Ishikawa (cell line): ENCODE results near the gene PHLDB2.
A peak's percentile ranks its signal among the peaks of the same experiment; 100 is the strongest.

Source experiments
- CEBPB ChIP-seq: IDR thresholded peaks from 2 replicates; pipeline ENCODE4 v1.6.1; 2012
- CREB1 ChIP-seq: IDR thresholded peaks from 2 replicates; pipeline ENCODE4 v1.6.1; 2012; ENCODE audit warnings: low read depth
- EGR1 ChIP-seq: IDR thresholded peaks from 2 replicates; pipeline ENCODE4 v1.6.1; 2012
- EP300 ChIP-seq: IDR thresholded peaks from 2 replicates; pipeline ENCODE4 v1.6.1; 2012; ENCODE audit warnings: borderline replicate concordance
- FOXM1 ChIP-seq: IDR thresholded peaks from 2 replicates; pipeline ENCODE4 v1.6.1; 2012; ENCODE audit warnings: low read depth, borderline replicate concordance
- MAX ChIP-seq: IDR thresholded peaks from 2 replicates; pipeline ENCODE4 v1.6.1; 2012
- RAD21 ChIP-seq: IDR thresholded peaks from 2 replicates; pipeline ENCODE4 v1.6.1; 2012; ENCODE audit warnings: low read depth
- REST ChIP-seq: IDR thresholded peaks from 2 replicates; pipeline ENCODE4 v1.6.1; 2012; ENCODE audit warnings: low read depth, mild to moderate bottlenecking
- TAF1 ChIP-seq: IDR thresholded peaks from 2 replicates; pipeline ENCODE4 v1.6.1; 2012; ENCODE audit warnings: low read depth, mild to moderate bottlenecking
- TEAD4 ChIP-seq: IDR thresholded peaks from 2 replicates; pipeline ENCODE4 v1.6.1; 2012
- YY1 ChIP-seq: IDR thresholded peaks from 2 replicates; pipeline ENCODE4 v1.6.1; 2012; ENCODE audit warnings: low read depth
- TF ChIP-seq, protein P1 (sequence below): IDR thresholded peaks from 2 replicates; pipeline ENCODE4 v1.6.1; 2012

- no peak for TF ChIP-seq RAD21
- no peak for TF ChIP-seq CREB1
- peak; percentile 85 for TF ChIP-seq TEAD4
- no peak for TF ChIP-seq CEBPB
- TF ChIP-seq TAF1, result no peak
- peak; percentile 76; the same call in 1 of the 2 replicates for TF ChIP-seq EP300
- no peak for TF ChIP-seq YY1
- TF ChIP-seq REST, result no peak
- peak; percentile 85 for TF ChIP-seq FOXM1
- TF ChIP-seq MAX, result no peak
- no peak for TF ChIP-seq EGR1
- TF ChIP-seq, protein P1, sequence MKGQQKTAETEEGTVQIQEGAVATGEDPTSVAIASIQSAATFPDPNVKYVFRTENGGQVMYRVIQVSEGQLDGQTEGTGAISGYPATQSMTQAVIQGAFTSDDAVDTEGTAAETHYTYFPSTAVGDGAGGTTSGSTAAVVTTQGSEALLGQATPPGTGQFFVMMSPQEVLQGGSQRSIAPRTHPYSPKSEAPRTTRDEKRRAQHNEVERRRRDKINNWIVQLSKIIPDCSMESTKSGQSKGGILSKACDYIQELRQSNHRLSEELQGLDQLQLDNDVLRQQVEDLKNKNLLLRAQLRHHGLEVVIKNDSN, result no peak
Measured at GRCh38 chr3:111903067-111903511, 44.0 kb downstream of the PHLDB2 start.
